K562 (cell line): ENCODE data around the gene SYNE2.

Experiments used
- ARID4B ChIP-seq: sonication (generic); formaldehyde crosslinking; IDR thresholded peaks from 2 replicates; pipeline ENCODE4 v1.8.0; 2022; ENCODE audit warnings: mild to moderate bottlenecking, missing genetic modification reagents
- CBX3 ChIP-seq, 2 experiments: IDR thresholded peaks; 1 replicate in 1 of 2; 2 replicates in 1 of 2; pipeline ENCODE4 v1.6.1; 2012; ENCODE audit warnings: inconsistent platforms in 2 of 2, low read length in 2 of 2, borderline replicate concordance in 1 of 2, control low read depth in 1 of 2
- CTCF ChIP-seq, 3 experiments: IDR thresholded peaks in 2 of 3; conservative IDR thresholded peaks in 1 of 3; 2 replicates each; pipeline ENCODE4 v1.5.1; 2011 to 2012; ENCODE audit warnings: low read length in 3 of 3, mild to moderate bottlenecking in 3 of 3, control low read depth in 2 of 3, improper control_type of control experiment in 1 of 3, inconsistent platforms in 1 of 3, low read depth in 1 of 3, mixed read lengths in 1 of 3, moderate library complexity in 1 of 3; ENCODE audit not compliant: insufficient read depth in 2 of 3
- ELF1 ChIP-seq: fragments of 200-800 bp; sonication (Bioruptor generic); IDR thresholded peaks from 2 replicates; pipeline ENCODE4 v1.6.1; 2016; ENCODE audit warnings: missing genetic modification characterization, missing compliant biosample characterization
- EZH2 ChIP-seq: IDR thresholded peaks from 2 replicates; pipeline ENCODE4 v1.6.1; 2012; ENCODE audit warnings: low read depth, mild to moderate bottlenecking, inconsistent platforms, low read length, borderline replicate concordance
- HOMEZ ChIP-seq: fragments of 250-450 bp; sonication (Bioruptor Pico); IDR thresholded peaks from 2 replicates; pipeline ENCODE4 v1.4.0; 2020; ENCODE audit warnings: mild to moderate bottlenecking, moderate library complexity
- PKNOX1 ChIP-seq: fragments of 450-650 bp; IDR thresholded peaks from 2 replicates; pipeline ENCODE4 v1.6.1; 2016
- POLR2A ChIP-seq: fragments of 450-650 bp; conservative IDR thresholded peaks from 2 replicates; pipeline ENCODE4 v1.6.1; 2016
- ZBTB33 ChIP-seq: sonication (generic); formaldehyde crosslinking; IDR thresholded peaks from 2 replicates; pipeline ENCODE4 v1.8.1; 2023; ENCODE audit warnings: mild to moderate bottlenecking, missing genetic modification reagents
- ZFP1 ChIP-seq: fragments of 450-650 bp; formaldehyde crosslinking; IDR thresholded peaks from 2 replicates; pipeline ENCODE4 v1.4.0; 2020; ENCODE audit warnings: mild to moderate bottlenecking, mixed read lengths

- TF ChIP-seq CTCF (IDR thresholded peaks at IDR 0.05 in 2 of 3, conservative IDR thresholded peaks at IDR 0.05 in 1 of 3; ENCODE audit: insufficient read depth in 2 of 3, low read depth in 1 of 3, low read length in 3 of 3) (no peak), ZFP1 (no peak), CBX3 (IDR thresholded peaks at IDR 0.05; ENCODE audit: borderline replicate concordance in 1 of 2, low read length in 2 of 2) (no peak), ZBTB33 (no peak), ARID4B (CRISPR knock-in tag) (no peak), EZH2 (no peak), PKNOX1 (no peak), ELF1 (tag) (no peak), POLR2A (no peak), HOMEZ (CRISPR knock-in tag) (no peak)
These were observed 172.7 kb downstream of the SYNE2 start for GRCh38 chr14:64025479-64025878.
